K562 (cell line): Measurements from ENCODE around the gene IQCK. TPM values are rescaled to one million over a fixed set of nuclear protein-coding genes. Genes with fewer than 3 reads are reported as not detected.

ENCODE experiments used
- ATAC-seq: fragments of 200-7000 bp; cut with Tn5 transposase; 3 replicates; pipeline ENCODE4 v1.9.1; 2020; ENCODE audit warnings: moderate library complexity
- BruUV-seq: library from RNA; stranded (reverse); fragments of 400-500 nt; replicated peaks from 2 replicates; lab custom pipeline; 2021; lab: Mats Ljungman, UMichigan
- CTCF ChIA-PET: fragments of 300-600 bp; formaldehyde crosslinking; extraction: SDS; loops from one replicate; lab custom pipeline; 2021; ENCODE audit warnings: low intra/inter-chr PET ratio; lab: Yijun Ruan, JAX
- POLR2A ChIA-PET: fragments of 300-600, 350-650 bp; sonication (Branson Sonifier 250); formaldehyde crosslinking; extraction: SDS; loops from one replicate; lab custom pipeline; 2021; ENCODE audit warnings: antibody characterized with exemption, inconsistent platforms; lab: Yijun Ruan, JAX
- DNase-seq, 4 experiments: peaks; one replicate each; pipeline versions ENCODE4 v3.0.0 to v3.0.0-alpha.2; 2011 to 2018; ENCODE audit warnings: low spot score in 3 of 4, mixed read lengths in 3 of 4; ENCODE audit errors: extremely low read depth in 1 of 4
- FAIRE-seq: peaks from 2 replicates; lab custom pipeline; 2011; peaks lifted over from hg19 to GRCh38; lab: Jason Lieb, UNC
- H2AFZ ChIP-seq: 2 replicates; pipeline ENCODE4 v1.6.0; 2011; ENCODE audit warnings: low read depth, low read length, control low read depth, inconsistent platforms
- H3K27ac ChIP-seq: fragments of 200-600 bp; 3 replicates; pipeline ENCODE4 v1.8.0; 2011; ENCODE audit warnings: low read depth, mild to moderate bottlenecking, control low read depth, inconsistent platforms, low read length, moderate library complexity, mixed read lengths; ENCODE audit errors: extremely low read depth
- H3K27me3 ChIP-seq, 2 experiments: fragments of 300-600 bp in 1 of 2; 2 replicates in 1 of 2; 3 replicates in 1 of 2; pipeline versions ENCODE4 v1.6.0 to v1.8.0; 2011; ENCODE audit warnings: inconsistent platforms in 2 of 2, low read length in 2 of 2, mild to moderate bottlenecking in 1 of 2, mixed read lengths in 1 of 2, moderate library complexity in 1 of 2; ENCODE audit not compliant: control insufficient read depth in 2 of 2, insufficient read depth in 2 of 2
- H3K36me3 ChIP-seq: fragments of 300-600 bp; 3 replicates; pipeline ENCODE4 v1.8.0; 2011; ENCODE audit warnings: mild to moderate bottlenecking, low read length, inconsistent platforms; ENCODE audit not compliant: control insufficient read depth, insufficient read depth
- H3K4me1 ChIP-seq, 2 experiments: fragments of 200-600 bp in 1 of 2; replicated peaks in 1 of 2; 2 replicates in 1 of 2; 3 replicates in 1 of 2; pipeline versions ENCODE4 v1.5.1 to v1.8.0; 2011; ENCODE audit warnings: inconsistent platforms in 2 of 2, low read length in 2 of 2, mild to moderate bottlenecking in 1 of 2, mixed read lengths in 1 of 2, moderate library complexity in 1 of 2; ENCODE audit not compliant: control insufficient read depth in 2 of 2, insufficient read depth in 2 of 2
- H3K4me2 ChIP-seq: 2 replicates; pipeline ENCODE4 v1.6.1; 2011; ENCODE audit warnings: low read length, control low read depth, inconsistent platforms, mixed read lengths; ENCODE audit not compliant: insufficient read depth
- H3K4me3 ChIP-seq: fragments of 200-600 bp; sonication (generic), shearing (Covaris generic); 2 replicates; pipeline ENCODE4 v1.5.1; 2016; ENCODE audit warnings: control low read depth, inconsistent platforms
- H3K79me2 ChIP-seq: fragments of 200-600 bp; 3 replicates; pipeline ENCODE4 v1.8.0; 2011; ENCODE audit warnings: low read length, inconsistent platforms; ENCODE audit not compliant: control insufficient read depth, insufficient read depth
- H3K9ac ChIP-seq, 2 experiments: 2 replicates each; pipeline versions ENCODE4 v1.6.0 to v1.6.1; 2011; ENCODE audit warnings: low read depth in 2 of 2, low read length in 2 of 2, control low read depth in 1 of 2, inconsistent platforms in 1 of 2, mild to moderate bottlenecking in 1 of 2, mixed read lengths in 1 of 2; ENCODE audit not compliant: insufficient read depth in 1 of 2
- H3K9me1 ChIP-seq: one replicate; pipeline ENCODE4 v1.6.0; 2011; ENCODE audit warnings: inconsistent platforms, mild to moderate bottlenecking, low read length, moderate library complexity; ENCODE audit not compliant: control insufficient read depth, insufficient read depth
- H3K9me3 ChIP-seq: replicated peaks from 2 replicates; pipeline ENCODE4 v1.5.1; 2011; ENCODE audit warnings: low read depth, low read length, inconsistent platforms; ENCODE audit not compliant: control insufficient read depth, insufficient read depth
- H4K20me1 ChIP-seq: replicated peaks from 2 replicates; pipeline ENCODE4 v1.6.1; 2011; ENCODE audit warnings: low read length, inconsistent platforms, mixed read lengths; ENCODE audit not compliant: control insufficient read depth, insufficient read depth
- CAMTA2 ChIP-seq: fragments of 250-450 bp; sonication (Bioruptor Pico); conservative IDR thresholded peaks from 2 replicates; pipeline ENCODE4 v1.5.1; 2022
- CREB1 ChIP-seq, 2 experiments: sonication (generic) in 1 of 2; formaldehyde crosslinking in 1 of 2; IDR thresholded peaks; 2 replicates each; pipeline versions ENCODE4 v1.6.1 to v1.8.0; 2012 to 2022; ENCODE audit warnings: inconsistent platforms in 1 of 2, mild to moderate bottlenecking in 1 of 2, missing genetic modification reagents in 1 of 2, moderate library complexity in 1 of 2
- CREM ChIP-seq: IDR thresholded peaks from 2 replicates; pipeline ENCODE4 v1.6.1; 2014; ENCODE audit warnings: antibody characterized with exemption, low read depth
- GATA2 ChIP-seq: sonication (generic); formaldehyde crosslinking; IDR thresholded peaks from 2 replicates; pipeline ENCODE4 v1.4.0; 2020; ENCODE audit warnings: mild to moderate bottlenecking, missing genetic modification reagents
- MEF2D ChIP-seq: conservative IDR thresholded peaks from 2 replicates; pipeline ENCODE4 v1.6.1; 2016; ENCODE audit warnings: low read depth, missing genetic modification characterization, missing compliant biosample characterization
- PURB ChIP-seq: sonication (generic); formaldehyde crosslinking; IDR thresholded peaks from 2 replicates; pipeline ENCODE4 v1.9.0; 2021; ENCODE audit warnings: low read depth, mild to moderate bottlenecking, missing genetic modification reagents
- SAFB2 ChIP-seq: fragments of 200-400 bp; formaldehyde crosslinking; IDR thresholded peaks from 2 replicates; pipeline ENCODE4 v1.6.1; 2018; ENCODE audit warnings: borderline replicate concordance, low read length, low read depth, moderate library complexity; ENCODE audit not compliant: severe bottlenecking
- SP1 ChIP-seq: sonication (generic); formaldehyde crosslinking; IDR thresholded peaks from 2 replicates; pipeline ENCODE4 v1.8.1; 2022; ENCODE audit warnings: mild to moderate bottlenecking, missing genetic modification reagents
- THRB ChIP-seq: fragments of 450-650 bp; formaldehyde crosslinking; conservative IDR thresholded peaks from 2 replicates; pipeline ENCODE4 v1.4.0; 2022; ENCODE audit warnings: mild to moderate bottlenecking, missing genetic modification characterization
- XRCC3 ChIP-seq: fragments of 450-650 bp; IDR thresholded peaks from 2 replicates; pipeline ENCODE4 v1.6.1; 2017; ENCODE audit warnings: mild to moderate bottlenecking, moderate library complexity
- ZFP30 ChIP-seq: fragments of 250-450 bp; sonication (Bioruptor Pico); IDR thresholded peaks from 2 replicates; pipeline ENCODE4 v1.8.0; 2022; ENCODE audit warnings: moderate library complexity, mild to moderate bottlenecking, inconsistent platforms, borderline replicate concordance
- ZNF253 ChIP-seq: fragments of 250-450 bp; sonication (Bioruptor Pico); conservative IDR thresholded peaks from 2 replicates; pipeline ENCODE4 v1.6.1; 2021; ENCODE audit warnings: mild to moderate bottlenecking
- ZNF583 ChIP-seq: fragments of 250-450 bp; sonication (Bioruptor Pico); IDR thresholded peaks from 2 replicates; pipeline ENCODE4 v1.4.0; 2020
- ZNF699 ChIP-seq: fragments of 250-450 bp; sonication (Bioruptor Pico); IDR thresholded peaks from 2 replicates; pipeline ENCODE4 v1.8.0; 2021; ENCODE audit warnings: mild to moderate bottlenecking, moderate library complexity; ENCODE audit not compliant: insufficient replicate concordance
- WGBS: fragments of 100-300 bp; shearing (Covaris generic); methylation state at CpG from one replicate; pipeline ENCODE4 v1.1.6; 2016; ENCODE audit warnings: low coverage, mixed read lengths; ENCODE audit not compliant: insufficient coverage; ENCODE audit errors: missing lambda C conversion rate; 5-methylcytosine and 5-hydroxymethylcytosine counted together
- in situ Hi-C: fragments of 300-500 bp; cut with MboI; formaldehyde crosslinking; loops from 4 replicates; pipeline ENCODE4 v1.15.0; 2018; ENCODE audit warnings: inconsistent platforms, mixed read lengths
- intact Hi-C: fragments of 100-400 bp; cut with micrococcal nuclease; formaldehyde crosslinking; loops from 2 replicates; pipeline ENCODE4 v1.14.2; 2022
- polyA plus RNA-seq, 8 experiments: library from polyadenylated mRNA; depleted of rRNA in 4 of 8; stranded (reverse) in 5 of 8; unstranded in 3 of 8; fragments of >200 nt; fragmentation: Nextera tagmentation in 2 of 8; fragmentation: Illumina TruSeq in 1 of 8; extraction: Ambion mirVana in 2 of 8; extraction: Trizol in 1 of 8; gene quantifications; 2 replicates each; pipeline versions ENCODE4 v1.2.1 to v1.2.3, GENCODE V29; 2011 to 2014; ENCODE audit warnings: inconsistent platforms in 1 of 8, missing spikeins in 1 of 8
- total RNA-seq, 7 experiments: library from RNA; depleted of rRNA in 6 of 7; stranded (reverse); fragments of >200 nt in 6 of 7; fragmentation: Illumina TruSeq in 2 of 7; extraction: Trizol in 2 of 7; gene quantifications; 2 replicates each; pipeline versions ENCODE4 v1.2.1 to v1.2.3, GENCODE V29; 2011 to 2021; ENCODE audit warnings: low replicate concordance in 1 of 7
- TF ChIP-seq, protein P1 (sequence below): fragments of 250-450 bp; sonication (Bioruptor Pico); IDR thresholded peaks from 2 replicates; pipeline ENCODE4 v1.8.0; 2021; ENCODE audit warnings: moderate library complexity, mild to moderate bottlenecking, inconsistent platforms
- TF ChIP-seq, protein P2 (sequence below): fragments of 450-650 bp; formaldehyde crosslinking; IDR thresholded peaks from 2 replicates; pipeline ENCODE4 v1.4.0; 2022; ENCODE audit warnings: missing genetic modification characterization
- TF ChIP-seq, protein P3 (sequence below): fragments of 450-650 bp; conservative IDR thresholded peaks from 2 replicates; pipeline ENCODE4 v1.6.1; 2016; ENCODE audit warnings: missing genetic modification characterization, low read depth, mild to moderate bottlenecking, missing compliant biosample characterization, moderate library complexity

The IQCK gene
- total and polyA plus RNA-seq, 9 of the 15 experiments (the other 6 are each of a cell fraction or from before 2014, with no cell fraction given), result 5.2 to 12.2 (median 7.3) TPM

GRCh38 chr16:19760356-19761060 is 42.4 kb downstream of the IQCK start:
- Histone ChIP-seq H3K9me3 (no peaks in the 10 kb centered on the region), H2AFZ (no peak overlapping the region), H3K36me3 (no peaks in the 10 kb centered on the region), H3K4me3 (no peak overlapping the region), H3K4me1 (no peaks in the 10 kb centered on the region; a peak in 2 of 5 replicates), H4K20me1 (no peaks in the 10 kb centered on the region), H3K27me3 (no peaks in the 10 kb centered on the region), H3K4me2 (no peak overlapping the region), H3K9ac (no peak overlapping the region), H3K27ac (no peak overlapping the region), H3K79me2 (no peaks in the 10 kb centered on the region), H3K9me1 (no peaks in the 10 kb centered on the region)
- intact Hi-C loops, result no loop called here
- FAIRE-seq (no peak), ATAC-seq (no peak), DNase-seq (no peak)
- in situ Hi-C loops, result no loop called here
- WGBS, result 34% methylated on average over 7 of the region's 7 CpGs
- POLR2A ChIA-PET, result interaction anchor here (1.5 kb wide), 1 partner anchor 11 kb away, joined by 5 read pairs; no protein-coding TSS in a partner anchor
- no TSS peak for BruUV-seq
- CTCF ChIA-PET, result no interaction called here
- TF ChIP-seq, protein P1, sequence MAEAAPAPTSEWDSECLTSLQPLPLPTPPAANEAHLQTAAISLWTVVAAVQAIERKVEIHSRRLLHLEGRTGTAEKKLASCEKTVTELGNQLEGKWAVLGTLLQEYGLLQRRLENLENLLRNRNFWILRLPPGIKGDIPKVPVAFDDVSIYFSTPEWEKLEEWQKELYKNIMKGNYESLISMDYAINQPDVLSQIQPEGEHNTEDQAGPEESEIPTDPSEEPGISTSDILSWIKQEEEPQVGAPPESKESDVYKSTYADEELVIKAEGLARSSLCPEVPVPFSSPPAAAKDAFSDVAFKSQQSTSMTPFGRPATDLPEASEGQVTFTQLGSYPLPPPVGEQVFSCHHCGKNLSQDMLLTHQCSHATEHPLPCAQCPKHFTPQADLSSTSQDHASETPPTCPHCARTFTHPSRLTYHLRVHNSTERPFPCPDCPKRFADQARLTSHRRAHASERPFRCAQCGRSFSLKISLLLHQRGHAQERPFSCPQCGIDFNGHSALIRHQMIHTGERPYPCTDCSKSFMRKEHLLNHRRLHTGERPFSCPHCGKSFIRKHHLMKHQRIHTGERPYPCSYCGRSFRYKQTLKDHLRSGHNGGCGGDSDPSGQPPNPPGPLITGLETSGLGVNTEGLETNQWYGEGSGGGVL (CRISPR knock-in tag), result no peak
- TF ChIP-seq GATA2, result no peak
- TF ChIP-seq, protein P2, sequence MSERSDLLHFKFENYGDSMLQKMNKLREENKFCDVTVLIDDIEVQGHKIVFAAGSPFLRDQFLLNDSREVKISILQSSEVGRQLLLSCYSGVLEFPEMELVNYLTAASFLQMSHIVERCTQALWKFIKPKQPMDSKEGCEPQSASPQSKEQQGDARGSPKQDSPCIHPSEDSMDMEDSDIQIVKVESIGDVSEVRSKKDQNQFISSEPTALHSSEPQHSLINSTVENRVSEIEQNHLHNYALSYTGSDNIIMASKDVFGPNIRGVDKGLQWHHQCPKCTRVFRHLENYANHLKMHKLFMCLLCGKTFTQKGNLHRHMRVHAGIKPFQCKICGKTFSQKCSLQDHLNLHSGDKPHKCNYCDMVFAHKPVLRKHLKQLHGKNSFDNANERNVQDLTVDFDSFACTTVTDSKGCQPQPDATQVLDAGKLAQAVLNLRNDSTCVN, result no peak
- no peak for TF ChIP-seq THRB (CRISPR knock-in tag)
- no peak for TF ChIP-seq PURB (CRISPR knock-in tag)
- no peak for TF ChIP-seq SAFB2
- no peak for TF ChIP-seq ZNF699 (CRISPR knock-in tag)
- TF ChIP-seq CREB1 (IDR thresholded peaks at IDR 0.05), result no peak
- TF ChIP-seq CREB1 (CRISPR knock-in tag; IDR thresholded peaks at IDR 0.05), result no peak
- TF ChIP-seq CAMTA2 (CRISPR knock-in tag), result no peak
- TF ChIP-seq, protein P3, sequence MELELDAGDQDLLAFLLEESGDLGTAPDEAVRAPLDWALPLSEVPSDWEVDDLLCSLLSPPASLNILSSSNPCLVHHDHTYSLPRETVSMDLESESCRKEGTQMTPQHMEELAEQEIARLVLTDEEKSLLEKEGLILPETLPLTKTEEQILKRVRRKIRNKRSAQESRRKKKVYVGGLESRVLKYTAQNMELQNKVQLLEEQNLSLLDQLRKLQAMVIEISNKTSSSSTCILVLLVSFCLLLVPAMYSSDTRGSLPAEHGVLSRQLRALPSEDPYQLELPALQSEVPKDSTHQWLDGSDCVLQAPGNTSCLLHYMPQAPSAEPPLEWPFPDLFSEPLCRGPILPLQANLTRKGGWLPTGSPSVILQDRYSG (tag), result no peak
- no peak for TF ChIP-seq ZNF583 (CRISPR knock-in tag)
- no peak for TF ChIP-seq ZNF253 (CRISPR knock-in tag)
- no peak for TF ChIP-seq XRCC3
- no peak for TF ChIP-seq MEF2D (tag)
- no peak for TF ChIP-seq SP1
- TF ChIP-seq ZFP30 (CRISPR knock-in tag), result no peak
- no peak for TF ChIP-seq CREM
